ENCODE measurements around the gene KDF1.

DNA sequence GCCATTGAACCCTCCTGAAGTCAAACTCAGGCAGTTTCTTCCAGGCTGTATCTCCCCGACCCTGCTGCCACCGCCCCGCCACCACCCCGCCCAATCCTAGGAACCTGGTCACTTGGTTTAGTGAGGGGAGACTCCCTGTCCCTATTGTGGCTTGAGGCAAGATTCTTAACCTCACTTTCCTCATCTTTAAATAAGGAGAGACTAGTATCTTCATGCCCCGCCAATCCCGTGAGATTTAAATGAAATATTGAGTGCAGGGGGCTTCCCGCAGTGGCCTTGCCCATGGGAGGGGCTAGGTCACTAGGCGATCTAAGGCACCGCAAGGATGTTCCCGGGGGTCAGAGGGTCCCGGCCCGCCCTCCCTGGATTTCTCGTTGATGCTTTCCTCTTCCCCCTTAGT, 998 bp downstream of the KDF1 start:
- TF ChIP-seq POLR2A (IDR thresholded peaks at IDR 0.05; ENCODE audit: low read length) (no peak), GATA1 (IDR thresholded peaks at IDR 0.05; ENCODE audit: low read depth, low read length) (no peak)
